Heart left ventricle (tissue), 13 donors: ENCODE results near the gene CNKSR3.

Experiments used
- CTCF ChIP-seq, 12 donors: fragments of 200-600 bp; sonication (generic) in 4 of 12; IDR thresholded peaks; one replicate each; pipeline versions ENCODE4 v1.5.0 to v1.8.0; 2018 to 2022; ENCODE audit warnings: antibody characterized with exemption in 12 of 12, mild to moderate bottlenecking in 5 of 12
- POLR2A ChIP-seq, 2 donors: fragments of 450-650 bp; IDR thresholded peaks; one replicate each; pipeline ENCODE4 v1.6.1; 2017; ENCODE audit warnings: antibody characterized with exemption in 2 of 2, mild to moderate bottlenecking in 2 of 2, moderate library complexity in 2 of 2
- donor health status: ischemic (EF 13 %, LVEDD 7.1; RV severe dilation, severe dysfunction).
- donor health status: DM: no; HTN: yes; CAD: no.
- donor health status: DM: no; HTN: no; CAD: no.
- donor health status: ischemic (EF 25% LVEDD 6.9; RV normal size, moderate dysfunction).
- donor health status: ischemic (EF 25% LVEDD 5.7; RV mildly dilated, moderate dysfunction).
- donor health status: ischemic (EF 35%, LVEDD 5.7; RV mildly dilated, moderate dysfunction).
- donor health status: nonischemic (EF 11% LVEDD 7.7; RV severe dilation, severe dysfunction).
- donor health status: DM: yes; HTN: yes; CAD: no.
- donor health status: PGD.
- donor health status: ischemic (EF 29% LVEDD 5.4; RV normal size, mild dysfunction).
- donor health status: nonischemic (EF 23%, LVEDD 6.1; RV moderate dilation, normal function).

- TF ChIP-seq CTCF (IDR thresholded peaks at IDR 0.05) (no peak), POLR2A (IDR thresholded peaks at IDR 0.05) (no peak)
These were observed 57.2 kb downstream of the CNKSR3 start for GRCh38 chr6:154453329-154453728.
